HCEC 1CT (cell line): Measurements from ENCODE around the gene HSPE1.
"Not testable (repeated sequence)": the region's sequence is repeated elsewhere in the genome, so short reads cannot be mapped to it uniquely, and the experiment has no call there.

Experiments used
- DNase-seq: peaks from one replicate; pipeline ENCODE4 v3.0.0-alpha.2; 2017

Gene HSPE1

DNA sequence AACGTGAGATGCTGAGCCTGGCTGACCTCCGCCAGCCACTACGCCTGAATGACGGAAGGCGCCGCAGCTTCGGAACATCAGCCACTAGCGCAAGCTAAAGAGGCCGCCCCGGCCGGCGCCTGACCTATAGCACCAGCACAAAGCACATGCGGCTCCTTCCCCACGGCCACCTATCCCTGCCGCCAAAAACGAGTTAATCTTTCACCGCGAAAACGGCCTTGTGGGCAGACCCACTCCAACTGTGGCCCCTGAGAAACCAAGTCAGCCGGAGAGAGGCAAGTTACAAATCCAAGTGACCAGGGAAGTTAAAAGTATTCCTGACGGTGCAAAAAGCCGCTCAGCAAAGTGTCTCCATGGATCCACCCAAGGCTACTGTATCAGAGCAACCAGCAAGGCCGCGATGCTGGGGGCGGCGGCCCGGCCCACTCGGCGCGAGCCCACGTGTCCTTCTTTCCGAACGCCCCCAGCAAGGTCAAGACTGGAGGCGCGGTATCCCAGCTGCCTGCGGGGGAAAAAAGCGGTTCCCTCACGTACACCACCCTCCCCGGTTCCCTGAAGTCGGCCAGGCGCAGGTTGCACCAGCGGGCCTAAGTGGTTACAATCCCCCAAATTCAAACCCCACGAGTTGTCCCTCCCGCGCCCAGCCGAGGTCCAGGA, 1.1 kb upstream of the HSPE1 start:
- DNase-seq = peak; percentile 64

DNA sequence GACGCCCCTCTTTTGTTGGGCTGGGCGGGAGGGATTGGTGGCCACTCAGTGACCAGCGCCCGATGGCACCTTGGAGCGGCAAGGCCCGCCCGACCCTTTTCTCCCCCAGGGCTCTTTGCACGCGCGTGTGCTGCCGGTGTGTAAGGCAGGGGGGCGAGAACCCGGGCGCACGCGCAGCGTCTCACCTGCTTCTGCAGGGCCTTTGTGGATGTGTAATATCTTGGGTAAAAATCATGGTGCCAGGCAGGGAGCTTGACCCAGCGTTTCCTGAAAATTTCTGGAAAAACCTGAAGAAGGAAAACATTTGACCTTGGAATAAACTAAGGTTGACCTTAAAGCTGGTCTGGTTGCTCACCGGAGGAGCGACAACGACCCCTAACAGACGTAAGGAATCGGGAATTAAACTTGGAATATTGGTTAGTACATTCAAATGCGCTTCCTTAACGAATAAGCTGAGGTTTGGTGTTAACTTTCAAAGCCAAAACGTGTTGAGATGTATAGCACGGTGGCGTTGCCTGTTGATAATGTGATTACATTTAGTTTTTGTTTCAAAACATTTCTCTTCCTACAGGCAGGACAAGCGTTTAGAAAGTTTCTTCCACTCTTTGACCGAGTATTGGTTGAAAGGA, 438 bp downstream of the HSPE1 start:
- no peak for DNase-seq

DNA sequence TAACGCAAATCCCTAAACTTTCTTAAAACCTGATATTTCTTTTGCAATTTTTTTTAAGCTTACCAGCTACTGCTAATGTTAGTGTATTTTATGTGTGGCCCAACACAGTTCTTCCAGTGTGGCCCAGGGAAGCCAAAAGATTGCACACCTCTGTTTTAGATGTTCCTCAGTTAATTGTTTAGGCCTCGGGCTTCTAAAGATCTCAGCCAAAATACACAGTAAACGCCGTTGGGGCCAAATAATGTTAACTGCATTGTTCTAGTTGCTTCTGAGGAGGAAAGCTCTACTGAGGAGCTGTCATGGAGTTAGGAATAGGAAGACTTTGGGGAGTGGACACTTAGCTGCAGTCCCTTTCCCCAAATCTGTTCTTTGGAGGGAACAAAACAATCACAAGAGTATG, 2.0 kb downstream of the HSPE1 start:
- no peak for DNase-seq

DNA sequence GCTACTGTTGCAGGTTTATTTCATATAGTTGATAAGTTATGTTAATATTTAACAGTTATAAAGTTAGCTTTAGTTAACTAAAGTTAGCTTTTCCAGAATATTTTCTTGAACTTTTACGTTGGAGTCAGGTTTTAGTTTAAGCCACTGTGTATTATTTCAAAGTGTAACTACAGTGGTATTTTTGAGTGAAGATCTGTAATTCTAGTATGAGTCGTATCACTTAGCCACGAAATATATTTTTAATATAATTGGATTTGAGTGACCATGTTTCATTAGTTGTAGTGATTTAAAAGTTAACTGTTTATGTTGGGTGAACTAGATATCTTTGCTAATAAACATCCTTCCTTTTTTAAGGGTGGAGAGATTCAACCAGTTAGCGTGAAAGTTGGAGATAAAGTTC, 2.5 kb downstream of the HSPE1 start:
- no peak for DNase-seq

DNA sequence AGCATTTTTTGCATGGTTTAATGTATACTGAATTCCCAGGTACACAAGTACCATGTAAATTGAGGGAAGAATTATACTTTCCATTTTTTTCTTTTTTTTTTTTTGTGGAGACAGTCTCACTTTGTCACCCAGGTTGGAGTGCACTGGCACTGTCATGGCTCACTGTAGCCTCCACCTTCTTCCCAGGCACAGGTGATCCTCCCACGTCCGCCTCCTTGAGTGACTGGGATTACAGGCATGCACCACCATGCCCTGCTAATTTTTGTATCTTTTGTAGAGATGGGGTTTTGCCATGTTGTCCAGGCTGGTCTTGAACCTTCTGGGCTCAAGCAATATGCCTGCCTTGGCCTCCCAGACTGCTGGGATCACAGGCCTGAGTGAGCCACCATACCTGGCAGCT, 3.8 kb downstream of the HSPE1 start:
- DNase-seq = no peak

DNA sequence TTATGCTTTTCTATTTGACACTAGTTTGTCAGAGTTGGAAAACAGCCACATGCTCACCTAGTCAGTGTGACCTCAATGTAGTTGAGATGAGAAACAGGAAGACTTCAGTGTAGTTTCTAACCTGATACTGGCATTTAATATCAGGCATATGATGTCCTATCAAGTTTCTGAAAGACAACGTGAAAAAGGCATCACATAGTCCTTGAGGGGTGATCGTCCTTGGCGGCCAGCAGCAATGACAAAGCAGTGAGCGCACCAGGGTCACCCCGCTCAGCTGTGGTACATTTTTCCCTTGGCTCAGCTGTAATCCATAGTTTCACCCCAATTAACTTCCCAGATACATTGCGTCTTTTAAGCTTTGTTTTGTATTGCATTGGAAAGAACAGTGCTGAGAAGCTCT, 4.3 kb downstream of the HSPE1 start:
- no peak for DNase-seq

DNA sequence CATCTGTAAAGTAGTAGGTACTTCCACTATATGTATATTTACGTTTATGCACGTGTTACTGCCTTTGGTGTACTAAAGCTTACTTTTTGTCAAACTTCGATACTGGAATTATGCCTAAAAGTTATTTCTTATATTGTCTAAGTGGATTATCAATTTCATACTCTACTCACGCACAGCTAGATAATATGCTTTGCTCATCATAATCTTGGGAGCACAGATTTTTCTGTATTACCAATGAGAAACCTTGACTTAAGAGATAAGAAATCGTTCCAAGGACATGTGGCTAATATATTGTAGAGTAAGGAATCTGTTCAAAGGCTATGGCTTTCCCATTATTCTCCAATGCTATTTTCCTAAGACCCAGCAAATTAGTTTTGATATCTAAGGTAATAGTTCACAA, 6.5 kb downstream of the HSPE1 start:
- DNase-seq = no peak

DNA sequence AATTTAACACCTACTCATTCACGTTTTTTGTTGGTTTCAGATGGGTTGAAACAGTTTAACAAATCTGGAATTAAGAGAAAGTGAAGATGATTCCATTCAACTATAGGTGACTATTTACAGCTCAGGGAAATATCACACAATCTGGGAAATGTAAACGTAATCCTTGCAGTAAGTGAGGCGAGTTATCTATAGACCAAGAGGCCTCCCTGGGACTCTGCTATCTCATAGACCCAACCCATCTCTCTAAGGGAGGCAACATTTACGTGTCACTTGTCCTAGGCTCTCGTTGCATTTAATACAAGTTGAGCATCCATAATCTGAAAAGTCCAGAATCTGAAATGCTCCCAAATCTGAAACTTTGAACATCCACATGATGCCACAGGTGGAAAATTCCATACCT, 13.7 kb downstream of the HSPE1 start:
- no peak for DNase-seq

DNA sequence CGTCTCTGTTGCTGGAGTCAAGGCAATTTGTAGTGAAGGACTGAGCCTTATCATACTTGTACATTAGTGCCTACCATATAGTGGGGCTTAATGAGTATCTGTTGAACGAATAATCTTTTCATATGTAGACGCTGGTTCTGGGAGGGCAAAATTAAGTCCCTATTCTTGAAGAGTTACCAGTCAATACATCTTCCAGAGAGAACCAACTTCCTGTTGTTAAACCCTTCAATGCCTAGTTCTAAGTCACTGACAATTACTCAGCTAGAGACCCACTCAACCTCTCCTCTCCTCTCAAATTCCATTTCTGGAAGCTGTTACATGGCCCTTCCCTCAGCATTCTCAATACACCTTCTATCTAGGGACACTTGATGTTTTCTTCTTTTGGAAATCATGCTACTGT, 14.6 kb downstream of the HSPE1 start:
- DNase-seq = no peak

DNA sequence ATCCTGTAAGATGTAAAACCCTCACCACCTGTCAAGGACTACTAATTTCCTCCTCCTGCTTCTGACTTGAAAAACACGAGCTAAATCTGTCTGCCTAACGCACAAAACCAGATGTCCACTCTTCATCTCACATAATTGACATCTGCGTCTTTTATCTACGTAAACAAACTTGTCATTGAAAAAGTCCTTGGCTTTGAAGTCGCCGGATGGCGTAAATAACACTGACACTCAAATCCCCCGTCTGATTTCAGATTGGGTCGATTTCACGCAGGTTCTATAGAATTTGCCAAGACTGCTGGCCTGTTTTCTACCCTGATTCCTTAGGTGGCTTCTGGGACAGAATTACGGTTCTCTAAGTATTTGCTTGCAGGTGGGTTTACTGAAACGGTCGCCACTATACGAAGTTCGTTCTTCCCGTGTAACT, 15.1 kb downstream of the HSPE1 start:
- peak; percentile 11 for DNase-seq

DNA sequence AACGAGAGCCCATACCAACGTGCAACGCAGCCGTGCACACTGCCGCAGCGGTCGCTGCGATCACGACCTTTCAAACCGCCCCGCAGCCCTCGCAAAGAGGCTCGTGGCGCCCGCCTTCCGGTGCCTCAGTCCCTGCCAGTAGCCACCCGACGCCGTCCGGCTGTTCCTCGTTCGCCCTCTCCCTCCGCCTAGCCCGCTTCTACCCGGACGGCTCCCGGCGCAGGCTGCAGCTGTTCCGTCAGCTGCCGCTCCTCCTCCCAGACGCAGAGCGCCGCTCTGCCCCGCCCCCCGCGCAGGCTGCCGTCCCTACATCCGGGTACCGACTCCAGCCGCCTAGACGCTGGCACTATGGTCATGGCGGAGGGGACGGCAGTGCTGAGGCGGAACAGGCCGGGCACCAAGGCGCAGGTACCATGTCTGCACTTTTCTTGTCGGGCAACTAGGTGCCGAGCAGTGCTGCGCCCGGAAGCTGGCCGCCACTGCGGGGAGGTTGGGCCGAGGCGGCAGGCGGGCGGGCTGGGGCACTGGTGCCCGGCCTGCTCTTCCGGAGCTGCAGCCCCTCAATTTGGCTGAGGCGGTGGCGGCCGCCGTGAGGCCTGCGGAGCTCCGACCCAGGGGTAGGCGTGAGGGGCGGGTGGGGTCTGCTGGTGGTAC, 15.7 kb downstream of the HSPE1 start, which contains the start of gene MOB4:
Gene MOB4, plus strand, starts transcription at position 328 of the 654 bp plus-strand sequence. Its CDS starts 21 bp downstream, at position 349.
- DNase-seq = peak; percentile 95

DNA sequence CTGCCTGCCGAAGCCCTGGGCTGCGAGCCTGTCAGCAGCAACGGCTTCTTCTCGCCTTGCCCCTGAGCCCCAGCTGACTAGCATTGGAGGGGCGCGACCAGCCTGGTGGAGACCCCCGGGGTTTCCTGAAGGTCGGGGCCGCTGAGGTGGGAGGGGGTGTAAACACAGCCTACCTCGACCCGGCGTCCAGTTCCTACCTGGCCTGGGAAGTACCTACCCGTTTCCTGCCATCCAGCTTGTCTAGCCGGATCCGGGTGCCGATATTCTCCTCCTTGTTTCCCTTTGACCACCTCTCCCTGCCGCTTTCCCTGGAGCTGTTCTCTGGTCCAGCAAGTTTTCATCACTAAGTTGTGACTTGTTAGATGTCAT, 16.2 kb downstream of the HSPE1 start:
- peak; percentile 32 for DNase-seq

DNA sequence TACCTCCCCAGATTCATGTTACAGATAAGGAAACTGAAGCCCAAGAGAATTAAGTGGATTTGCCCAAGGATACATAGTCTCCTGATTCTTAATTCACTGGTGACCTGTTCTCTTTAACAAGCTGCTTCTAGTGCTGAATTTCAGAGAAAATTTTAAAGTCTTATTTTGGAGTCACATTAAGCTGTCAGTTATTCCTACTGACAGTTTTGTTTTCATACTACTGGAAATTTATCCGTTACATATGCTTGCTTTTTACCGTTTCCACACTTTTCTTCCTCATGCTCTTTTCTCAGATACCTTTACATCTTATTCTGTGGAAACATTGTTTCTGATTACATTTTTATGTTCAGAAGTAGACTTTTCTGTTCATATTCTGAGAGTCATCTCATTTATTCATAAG, 17.0 kb downstream of the HSPE1 start:
- no peak for DNase-seq

DNA sequence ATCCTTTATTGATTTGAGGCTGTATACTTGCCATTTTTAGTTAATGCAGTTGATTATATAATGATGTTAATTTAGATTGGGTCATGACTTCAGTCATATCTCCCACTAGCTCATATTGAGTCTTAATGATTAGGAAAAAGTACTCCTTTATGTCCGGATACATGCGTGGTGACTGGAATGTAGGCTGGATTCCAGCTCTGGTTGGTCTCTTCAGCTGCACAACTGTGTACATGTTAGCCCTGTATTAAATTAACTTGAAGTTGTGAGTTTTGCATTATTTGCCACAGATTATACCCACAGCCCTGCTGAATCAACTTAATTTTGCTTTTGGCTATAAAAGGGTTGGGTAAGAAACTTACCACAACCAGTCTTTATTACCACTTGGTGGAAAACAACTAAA, 38.2 kb downstream of the HSPE1 start:
- no peak for DNase-seq

DNA sequence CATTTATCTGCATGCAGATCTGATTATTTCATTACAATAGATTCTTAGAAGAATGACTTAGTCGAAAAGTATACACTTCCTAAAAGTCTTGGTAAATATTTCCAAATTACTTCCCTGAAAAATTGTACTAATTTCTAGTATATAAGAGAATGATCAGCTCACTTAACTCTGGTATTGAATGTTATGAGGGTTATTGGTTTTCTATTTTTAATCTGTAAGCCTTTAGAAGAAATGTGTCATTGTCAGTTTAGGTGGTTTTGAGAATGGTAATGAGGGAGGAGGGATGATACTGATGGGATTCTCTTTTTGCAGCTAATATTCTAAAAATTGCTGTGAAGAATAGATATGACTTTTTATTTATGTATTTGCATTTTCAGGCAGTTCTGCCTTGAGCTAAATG, 39.6 kb downstream of the HSPE1 start:
- no peak for DNase-seq

DNA sequence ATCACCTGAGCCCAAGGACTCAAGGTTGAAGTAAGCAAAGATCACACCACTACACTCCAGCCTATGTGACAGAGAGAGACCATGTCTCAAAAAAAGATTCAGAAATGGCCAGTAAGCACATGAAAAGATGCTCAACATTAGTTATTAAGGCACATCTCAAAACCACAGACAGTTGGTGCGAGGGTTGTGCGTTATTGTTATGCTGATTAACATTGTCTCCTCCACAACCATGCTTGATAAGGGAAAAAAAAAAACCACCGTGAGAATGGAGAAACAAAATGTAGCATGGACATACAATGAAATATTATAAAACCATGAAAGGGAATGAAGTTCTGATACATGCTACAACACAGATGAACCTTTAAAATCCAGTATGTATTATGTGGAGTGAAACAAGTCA, 43.0 kb downstream of the HSPE1 start:
- DNase-seq = no peak

DNA sequence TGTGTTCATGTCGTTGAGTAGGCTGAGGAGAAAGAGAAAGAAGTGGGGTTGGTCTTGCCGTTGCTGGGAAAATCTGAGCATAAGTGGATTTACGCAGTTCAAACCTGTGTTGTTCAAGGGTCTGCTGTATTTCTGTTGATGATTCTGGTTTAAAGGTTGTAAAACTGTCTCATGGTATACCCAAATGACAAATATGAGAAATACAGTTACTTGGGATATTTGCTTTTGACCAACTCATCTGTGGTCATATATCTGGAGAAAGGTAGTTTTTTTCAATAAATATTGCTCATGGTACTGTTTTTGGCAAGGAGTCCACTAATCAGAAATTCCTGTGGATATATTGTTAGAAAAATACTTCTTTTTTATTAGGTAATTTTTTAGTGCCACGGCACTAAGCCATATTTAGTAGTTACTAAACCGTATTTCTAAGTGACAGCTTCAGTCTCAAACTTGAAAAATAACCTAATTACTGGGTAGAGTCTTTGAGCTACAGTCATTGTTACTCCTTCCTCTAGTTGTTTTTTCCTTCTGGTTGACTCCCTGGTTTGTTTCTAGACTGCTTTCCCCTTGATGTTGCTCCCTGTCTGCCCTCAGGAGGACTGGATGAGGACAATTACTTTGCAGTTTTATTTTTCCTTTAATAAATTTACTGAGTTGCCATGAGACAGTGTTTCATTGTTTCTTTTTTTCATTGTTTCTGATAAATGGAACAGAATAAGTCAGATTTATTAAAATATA, 47.2 kb downstream of the HSPE1 start:
- DNase-seq = no peak

DNA sequence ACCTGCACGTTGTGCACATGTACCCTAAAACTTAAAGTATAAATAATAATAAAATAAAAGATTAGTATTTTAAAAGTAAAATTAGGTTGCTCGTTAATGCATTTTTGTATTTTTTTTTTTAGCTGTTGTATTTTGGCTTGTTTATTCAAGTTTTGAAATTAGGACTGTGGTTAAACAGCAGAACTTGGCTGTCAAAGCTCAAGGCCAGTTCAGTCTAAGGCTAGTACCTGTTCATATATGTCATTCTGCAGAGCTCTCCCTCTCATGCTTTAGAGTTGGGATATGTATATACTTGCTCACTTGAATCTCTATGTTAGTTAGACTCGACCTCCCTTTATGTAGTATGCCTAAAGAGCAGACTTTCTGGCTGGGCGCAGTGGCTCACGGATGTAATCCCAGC, 48.4 kb downstream of the HSPE1 start:
- DNase-seq = no peak

DNA sequence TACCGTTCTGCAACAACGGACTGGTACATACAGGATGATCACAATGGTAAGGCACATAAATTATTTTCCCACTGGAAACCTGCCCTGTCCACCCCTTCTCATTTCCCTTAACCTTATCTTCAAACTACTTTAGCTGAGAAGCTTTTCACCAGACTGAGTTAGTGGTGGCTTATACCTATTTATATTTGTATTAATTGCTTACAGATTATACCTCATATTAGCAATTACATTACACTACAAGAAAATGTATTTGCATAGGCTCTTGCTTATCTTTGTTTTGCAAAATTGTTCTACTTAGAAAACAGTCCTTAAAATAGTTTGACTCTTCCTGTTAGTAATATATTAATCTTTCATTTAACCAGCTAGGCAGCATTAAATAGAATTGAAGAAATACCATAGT, 51.1 kb downstream of the HSPE1 start:
- not testable (repeated sequence) for DNase-seq
